Left ventricle myocardium inferior (tissue), 1 donor: ENCODE results near the gene ZNF654. TPM values are rescaled to one million over a fixed set of nuclear protein-coding genes. Genes with fewer than 3 reads are reported as not detected.

ENCODE experiments used
- DNase-seq: peaks from one replicate; pipeline ENCODE4 v3.0.0-alpha.2; 2020
- H3K27ac ChIP-seq: fragments of 200-600 bp; replicated peaks from 2 replicates; pipeline ENCODE4 v1.8.0; 2021
- H3K27me3 ChIP-seq: fragments of 200-600 bp; 2 replicates; pipeline ENCODE4 v1.8.0; 2021; ENCODE audit warnings: low read depth
- H3K36me3 ChIP-seq: fragments of 200-600 bp; 2 replicates; pipeline ENCODE4 v1.8.0; 2021
- H3K4me1 ChIP-seq: fragments of 200-600 bp; 2 replicates; pipeline ENCODE4 v1.8.0; 2021
- H3K4me3 ChIP-seq: fragments of 200-600 bp; 2 replicates; pipeline ENCODE4 v1.8.0; 2021; ENCODE audit warnings: mild to moderate bottlenecking, moderate library complexity
- H3K9me3 ChIP-seq: fragments of 200-600 bp; replicated peaks from 2 replicates; pipeline ENCODE4 v1.8.0; 2021
- CTCF ChIP-seq: fragments of 200-600 bp; IDR thresholded peaks from 2 replicates; pipeline ENCODE4 v1.8.0; 2021; ENCODE audit warnings: antibody characterized with exemption, mild to moderate bottlenecking, borderline replicate concordance
- intact Hi-C: fragments of 100-400 bp; cut with micrococcal nuclease; formaldehyde crosslinking; loops from one replicate; pipeline ENCODE4 v1.11.0; 2022
- total RNA-seq: library from RNA; stranded (reverse); fragmentation: NEBNext Ultra II Directional; extraction: Animal tissue kit (Norgen Biotek cat#: 25700); gene quantifications from one replicate; pipeline ENCODE4 v1.2.1, GENCODE V29; 2021
- donor health status: DM: no; HTN: yes; CAD: no; lungs with severe emphysema.

Gene ZNF654
- total RNA-seq, 1 donor from 2014 or later = 9.9 TPM

GRCh38 chr3:88034491-88035275 is 24.4 kb upstream of the ZNF654 start:
- H3K36me3 ChIP-seq = no peaks in the 10 kb centered on the region
- intact Hi-C loops = no loop called here
- peaks cover 20% of the 10 kb centered on the region for H3K4me1 ChIP-seq
- no peak for TF ChIP-seq CTCF
- no peaks in the 10 kb centered on the region for H3K9me3 ChIP-seq
- H3K27me3 ChIP-seq = no peaks in the 10 kb centered on the region
- DNase-seq = no peak
- no peak overlapping the region for H3K27ac ChIP-seq
- no peak overlapping the region for H3K4me3 ChIP-seq

- Histone ChIP-seq H3K27me3 (no peaks in the 10 kb centered on the region), H3K9me3 (no peaks in the 10 kb centered on the region), H3K4me1 (peaks cover 12% of the 10 kb centered on the region), H3K36me3 (no peaks in the 10 kb centered on the region), H3K4me3 (no peak overlapping the region), H3K27ac (no peak overlapping the region)
- TF ChIP-seq CTCF = no peak
- DNase-seq = no peak
- intact Hi-C loops = no loop called here
Observed at GRCh38 chr3:88036221-88036620, 22.8 kb upstream of the ZNF654 start.

GRCh38 chr3:88038566-88038965 is 20.5 kb upstream of the ZNF654 start:
- Histone ChIP-seq H3K27ac (no peak overlapping the region), H3K4me3 (no peak overlapping the region), H3K9me3 (no peaks in the 10 kb centered on the region), H3K27me3 (no peaks in the 10 kb centered on the region), H3K36me3 (no peaks in the 10 kb centered on the region), H3K4me1 (no peaks in the 10 kb centered on the region)
- TF ChIP-seq CTCF = no peak
- intact Hi-C loops = no loop called here
- DNase-seq = no peak

- Histone ChIP-seq H3K27ac (no peak overlapping the region), H3K4me3 (no peak overlapping the region), H3K27me3 (no peaks in the 10 kb centered on the region), H3K36me3 (no peaks in the 10 kb centered on the region), H3K4me1 (no peaks in the 10 kb centered on the region), H3K9me3 (no peaks in the 10 kb centered on the region)
- intact Hi-C loops = no loop called here
- DNase-seq = no peak
- no peak for TF ChIP-seq CTCF
Observed at GRCh38 chr3:88040529-88040928, 18.5 kb upstream of the ZNF654 start.

GRCh38 chr3:88041005-88041404 is 18.1 kb upstream of the ZNF654 start:
- Histone ChIP-seq H3K4me3 (no peak overlapping the region), H3K9me3 (no peaks in the 10 kb centered on the region), H3K27ac (no peak overlapping the region), H3K27me3 (no peaks in the 10 kb centered on the region), H3K4me1 (no peaks in the 10 kb centered on the region), H3K36me3 (no peaks in the 10 kb centered on the region)
- intact Hi-C loops = no loop called here
- no peak for DNase-seq
- TF ChIP-seq CTCF = no peak
